GM10266 (cell line): ENCODE data around the gene DIAPH3.

ENCODE experiments used
- DNase-seq: peaks from one replicate; pipeline ENCODE4 v3.0.0; 2012; ENCODE audit errors: extremely low spot score
- CTCF ChIP-seq: IDR thresholded peaks from 2 replicates; pipeline ENCODE4 v1.5.1; 2012; ENCODE audit warnings: mild to moderate bottlenecking, low read depth; ENCODE audit not compliant: control insufficient read depth, insufficient read depth; ENCODE audit errors: missing control alignments

The DIAPH3 gene

GRCh38 chr13:59738921-59739320, 424.8 kb downstream of the DIAPH3 start:
- no peak for TF ChIP-seq CTCF
- DNase-seq = no peak

DNA sequence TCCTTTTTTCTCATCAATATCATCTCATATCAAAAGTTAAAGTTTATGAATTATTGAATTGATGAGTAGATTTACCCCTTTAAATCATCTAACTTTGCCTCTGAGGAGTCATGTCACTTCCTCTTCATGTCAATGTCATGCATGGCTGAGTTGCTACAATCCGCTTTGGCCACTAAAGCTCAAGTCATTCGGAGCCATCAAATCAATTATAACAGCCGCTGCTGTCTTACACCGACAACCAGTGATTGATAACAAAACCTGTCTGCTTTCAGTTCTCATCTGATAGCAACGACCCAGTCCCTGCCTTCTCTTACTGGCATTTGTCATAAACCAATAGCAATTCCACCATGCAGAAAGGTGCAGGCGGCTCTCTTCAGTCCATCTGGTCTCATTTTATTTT, 429.3 kb downstream of the DIAPH3 start:
- TF ChIP-seq CTCF = no peak
- DNase-seq = peak; percentile 61

- no peak for TF ChIP-seq CTCF
- DNase-seq = no peak
Observed at GRCh38 chr13:59733744-59734143, 430.0 kb downstream of the DIAPH3 start.

- no peak for DNase-seq
- TF ChIP-seq CTCF = no peak
Observed at GRCh38 chr13:59730026-59730425, 433.7 kb downstream of the DIAPH3 start.

DNA sequence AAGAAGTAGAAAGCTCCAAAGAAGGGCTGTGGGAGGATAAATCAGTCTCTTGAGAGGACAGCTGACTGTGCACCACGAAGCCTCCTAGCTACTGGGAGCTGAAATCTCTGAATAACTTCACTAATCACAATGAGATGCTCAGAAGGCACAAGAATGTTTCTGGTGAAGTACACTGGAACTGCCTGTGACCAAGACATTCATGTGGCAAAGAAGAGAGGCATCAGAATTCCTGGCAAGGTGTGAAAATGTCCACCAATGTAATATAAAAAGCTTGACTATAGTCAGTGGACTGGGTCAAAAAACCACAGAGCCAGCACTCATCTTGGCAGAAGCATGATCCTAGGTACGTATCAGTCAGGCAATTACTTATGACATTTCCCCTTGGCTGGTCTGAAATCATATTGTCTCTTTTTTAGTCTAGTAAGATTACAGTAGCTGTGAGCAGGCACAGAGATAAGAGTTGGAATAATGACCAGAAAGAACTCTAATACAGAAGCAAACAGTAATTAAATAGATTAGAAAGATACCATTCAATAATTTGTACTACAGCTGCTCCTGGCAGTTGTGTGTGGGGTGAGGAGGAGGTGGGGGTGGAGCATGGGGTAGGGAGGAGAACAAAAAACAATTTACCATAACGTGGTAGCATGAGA, 434.7 kb downstream of the DIAPH3 start:
- no peak for DNase-seq
- TF ChIP-seq CTCF = no peak

GRCh38 chr13:59721926-59722910, 441.5 kb downstream of the DIAPH3 start:
- no peak for TF ChIP-seq CTCF
- no peak for DNase-seq

DNA sequence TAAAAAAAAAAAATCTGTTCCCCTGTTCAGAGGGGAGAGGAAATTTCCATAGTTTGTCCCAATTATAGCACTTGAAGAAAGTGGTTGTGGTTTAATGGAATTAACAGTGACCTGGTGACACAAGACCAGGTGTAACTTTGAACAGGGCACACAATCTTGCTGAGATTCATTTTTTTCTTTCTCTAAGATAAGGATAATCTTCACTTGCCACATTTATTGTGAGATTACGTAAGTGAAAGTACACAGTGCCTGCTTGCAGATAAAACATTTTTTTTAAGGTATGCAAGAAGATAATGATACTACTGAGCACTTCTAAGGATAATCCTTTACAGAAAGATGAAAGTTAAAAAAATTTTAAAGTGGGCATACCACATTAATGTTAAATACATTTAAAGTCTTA, 448.1 kb downstream of the DIAPH3 start:
- no peak for DNase-seq
- TF ChIP-seq CTCF = no peak
